ENCODE measurements around the gene TMC1.
"Not testable (repeated sequence)": the region's sequence is repeated elsewhere in the genome, so short reads cannot be mapped to it uniquely, and the experiment has no call there.

TMC1 gene

DNA sequence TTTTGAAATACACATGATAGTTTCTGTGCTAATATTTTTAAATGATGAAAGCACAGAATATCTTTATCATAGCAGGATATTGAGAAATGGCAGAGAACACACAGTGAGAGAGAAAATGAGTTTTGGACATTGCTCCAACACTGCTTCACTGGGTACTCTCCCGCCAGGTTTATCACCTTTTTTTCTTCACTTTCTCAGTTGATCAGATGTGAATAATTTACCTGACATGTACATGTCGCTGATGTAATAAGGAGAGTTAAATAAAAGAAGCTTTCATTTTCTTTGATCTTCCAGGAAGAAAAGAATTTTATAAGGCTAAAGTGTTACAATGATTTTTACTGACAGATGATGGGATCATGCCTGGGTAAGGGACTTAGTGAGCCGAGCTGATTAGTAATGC lies 297.0 kb downstream of the TMC1 start:
- no peak for DNase-seq (ENCODE audit: low read depth)

DNA sequence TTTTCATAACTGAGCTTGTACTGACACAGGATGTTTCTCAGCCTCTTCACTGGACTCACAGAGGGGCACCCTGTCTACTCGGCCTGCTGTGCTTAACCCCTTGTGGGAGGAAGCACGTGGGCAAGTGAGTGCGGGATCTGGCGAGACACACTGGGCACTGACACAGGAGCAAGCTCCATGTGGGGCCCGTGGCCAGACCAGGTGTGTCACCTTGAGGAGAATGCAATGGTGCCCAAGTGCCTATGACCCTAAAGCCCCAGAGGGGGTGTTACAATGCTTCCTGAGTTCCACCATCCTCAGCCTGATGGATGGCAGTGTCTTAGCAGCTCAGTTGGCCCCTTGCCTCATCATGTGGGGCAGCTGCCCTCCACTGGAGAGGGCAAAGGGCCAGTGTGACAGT lies 302.6 kb downstream of the TMC1 start:
- DNase-seq (ENCODE audit: low read depth), result no peak

DNA sequence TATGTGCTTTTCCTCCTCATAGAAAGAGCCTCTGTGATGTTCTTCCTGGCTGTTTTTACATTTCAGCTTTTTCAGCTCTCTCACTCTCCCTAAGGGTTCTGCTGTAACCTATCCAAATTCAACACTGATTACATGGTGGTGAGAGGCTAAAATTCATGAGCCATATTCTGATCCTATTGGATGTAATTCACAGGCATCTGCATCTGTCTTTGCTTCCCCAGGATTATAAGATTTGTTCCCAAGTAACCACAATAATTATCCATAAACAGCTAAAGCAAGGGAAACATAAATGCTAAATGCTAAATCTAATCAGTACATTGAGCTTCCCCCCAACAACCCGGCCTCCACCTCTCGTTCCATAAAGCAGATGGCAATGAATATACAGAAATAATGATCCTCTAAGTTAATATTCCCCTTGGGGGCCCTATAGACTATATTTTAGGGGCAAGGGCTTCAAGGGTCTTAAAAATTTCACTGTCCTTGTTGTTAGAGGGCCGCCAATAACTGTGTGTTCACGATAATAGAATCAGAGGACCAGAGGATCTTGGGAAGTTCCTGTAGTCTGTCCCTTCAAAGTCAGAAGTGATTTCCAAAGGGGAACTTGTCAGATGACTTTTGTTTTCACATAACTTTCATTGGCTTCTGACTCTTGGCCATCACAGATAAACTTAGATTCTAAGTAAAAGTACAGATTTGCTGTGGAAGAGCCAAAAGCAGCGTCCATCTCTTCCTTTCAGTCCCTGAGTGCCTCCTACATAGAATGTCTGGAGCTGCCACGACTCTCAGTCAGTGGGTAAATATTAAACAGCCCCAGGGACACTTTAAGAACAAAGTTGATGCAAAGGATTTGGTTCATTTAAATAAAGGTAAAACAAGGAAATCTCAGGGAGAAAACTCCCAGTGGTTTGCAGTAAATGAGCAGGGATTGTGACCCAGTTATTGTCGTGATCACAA lies 305.9 kb downstream of the TMC1 start:
- DNase-seq (ENCODE audit: low read depth), result no peak

DNA sequence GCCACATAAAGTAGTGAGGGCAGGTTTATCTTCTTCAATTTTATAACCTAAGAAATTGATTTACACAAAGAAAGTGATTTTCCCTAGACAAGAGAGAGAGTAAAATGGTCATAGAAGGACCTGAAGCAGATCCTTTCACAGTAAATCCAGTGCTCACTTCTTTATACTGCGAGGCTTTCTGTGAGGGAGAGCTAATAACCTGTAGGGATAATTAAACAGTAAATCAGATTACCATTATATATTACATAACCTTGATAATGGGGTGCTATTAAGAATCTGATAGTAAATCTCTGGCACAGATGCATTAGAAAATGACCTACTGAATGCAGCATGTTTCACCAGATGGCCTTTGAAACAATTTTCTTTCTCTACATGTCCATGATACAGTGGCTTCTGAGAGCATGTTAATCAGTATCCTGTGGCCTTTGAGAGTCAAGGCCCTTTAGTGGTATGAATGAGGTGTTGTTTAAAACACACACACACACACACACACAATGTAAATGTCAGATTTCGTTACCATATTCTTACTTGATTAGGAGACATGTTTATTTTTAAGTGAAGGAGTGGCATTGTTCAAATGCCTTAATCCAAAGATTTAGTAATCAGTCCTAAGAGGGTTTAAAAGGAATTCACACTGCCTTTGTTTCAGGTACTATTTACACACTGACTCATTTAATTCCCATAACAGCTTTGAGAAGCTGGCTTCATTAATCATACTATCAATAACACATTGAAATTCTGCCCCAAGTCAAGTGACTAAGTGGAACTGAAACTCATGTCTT lies 306.7 kb downstream of the TMC1 start:
- peak; percentile 15 for DNase-seq (ENCODE audit: low read depth)

DNA sequence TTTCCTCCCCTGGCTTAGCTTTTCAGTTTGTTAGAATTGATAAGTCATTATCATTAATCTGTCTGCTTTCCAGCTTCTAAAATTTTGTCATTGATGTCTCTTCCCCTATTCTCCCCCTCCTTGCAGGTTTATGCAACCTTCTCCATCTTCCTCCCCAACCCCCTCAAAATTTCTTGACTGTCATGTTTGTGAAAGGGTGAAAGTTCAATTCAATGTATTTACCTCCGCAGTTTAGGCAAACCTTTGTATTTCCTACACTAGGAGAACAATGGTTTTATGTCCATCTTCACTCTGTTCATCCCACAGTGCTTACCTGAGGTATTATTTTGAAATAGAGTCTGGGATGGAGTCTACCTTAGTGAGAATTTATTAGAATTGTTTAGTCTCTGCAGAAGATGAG lies 313.6 kb downstream of the TMC1 start:
- DNase-seq (ENCODE audit: low read depth), result no peak

DNA sequence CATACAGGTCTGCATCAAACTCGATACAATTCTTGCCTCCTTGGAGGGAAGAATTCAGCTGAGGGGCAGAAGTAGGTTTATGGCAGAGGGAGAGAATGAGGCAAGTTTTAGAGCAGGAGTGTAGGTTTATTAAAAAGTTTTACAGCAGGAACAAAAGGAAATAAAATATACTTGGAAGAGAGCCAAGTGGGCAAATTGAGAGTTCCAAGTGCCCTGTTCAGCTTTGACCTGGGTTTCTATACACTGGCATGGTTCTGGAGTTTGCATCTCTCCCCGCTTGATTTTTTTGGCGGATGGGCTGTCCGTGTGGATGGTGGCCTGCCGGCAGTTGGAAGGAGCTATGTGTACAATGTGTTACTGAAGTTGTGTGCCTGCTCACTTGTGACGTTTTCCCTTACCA lies 315.4 kb downstream of the TMC1 start:
- no peak for DNase-seq (ENCODE audit: low read depth)

DNA sequence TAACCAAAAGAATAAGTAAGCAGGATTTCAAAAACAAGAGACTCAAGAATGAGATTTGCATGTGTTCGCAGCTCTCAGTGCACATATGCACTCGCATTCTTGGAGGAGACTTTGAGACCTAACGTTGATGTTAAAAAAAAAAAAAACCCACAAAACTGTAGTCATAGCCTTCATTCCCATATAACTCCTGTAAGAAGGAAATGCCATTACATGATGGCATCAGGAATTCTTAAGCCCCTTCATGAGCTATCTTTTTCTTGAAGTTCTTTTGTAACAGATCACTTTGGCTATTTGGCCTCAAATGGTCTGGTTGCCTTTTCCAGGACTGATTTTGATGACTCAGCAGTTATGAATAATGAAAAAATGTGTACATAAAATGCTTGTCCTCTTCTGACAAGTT lies 317.7 kb downstream of the TMC1 start:
- peak; percentile 49 for DNase-seq (ENCODE audit: low read depth)

DNA sequence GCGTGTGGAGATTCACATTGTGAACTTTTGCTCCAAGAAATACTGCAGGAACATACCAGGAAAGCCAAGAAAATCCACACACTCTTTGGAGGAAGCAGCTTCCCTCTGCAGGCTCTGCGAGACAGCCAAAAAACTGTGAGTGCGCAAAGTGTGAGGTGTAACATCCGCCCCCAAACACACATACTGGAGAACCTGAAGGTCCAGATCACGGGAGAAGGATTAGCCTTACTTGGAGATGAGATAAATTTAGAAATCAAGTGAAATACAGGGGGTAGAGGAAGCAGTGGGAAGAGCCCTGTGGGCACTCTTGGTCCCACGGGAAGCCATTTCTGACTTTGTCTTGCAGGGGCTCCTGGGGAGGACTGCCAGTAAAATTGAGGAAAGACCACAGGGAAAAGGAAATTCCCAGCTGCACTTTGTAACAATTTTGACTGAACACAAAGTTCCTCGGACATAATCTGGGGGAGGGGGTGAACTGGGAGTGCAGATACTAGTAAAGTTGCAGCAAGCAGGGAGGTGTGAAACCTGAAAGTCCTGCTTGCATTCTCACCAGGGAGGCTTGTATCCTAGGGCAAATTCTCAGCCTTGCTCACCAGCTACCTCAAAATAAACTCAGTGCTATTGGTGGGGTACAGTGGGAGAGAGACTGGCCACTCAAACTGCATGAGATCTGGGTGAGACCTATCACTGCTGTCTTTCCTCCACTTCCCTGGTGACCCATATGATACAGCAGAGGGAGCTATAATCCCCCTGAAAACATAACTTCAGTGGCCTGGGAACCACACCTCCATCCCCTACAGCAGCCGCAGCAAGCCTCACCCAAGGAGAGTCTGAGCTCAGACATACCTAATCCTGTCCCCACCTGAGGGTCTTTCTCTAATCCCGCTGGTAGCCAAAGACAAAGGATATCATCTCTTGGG lies 322.4 kb downstream of the TMC1 start:
- DNase-seq (ENCODE audit: low read depth), result no peak

DNA sequence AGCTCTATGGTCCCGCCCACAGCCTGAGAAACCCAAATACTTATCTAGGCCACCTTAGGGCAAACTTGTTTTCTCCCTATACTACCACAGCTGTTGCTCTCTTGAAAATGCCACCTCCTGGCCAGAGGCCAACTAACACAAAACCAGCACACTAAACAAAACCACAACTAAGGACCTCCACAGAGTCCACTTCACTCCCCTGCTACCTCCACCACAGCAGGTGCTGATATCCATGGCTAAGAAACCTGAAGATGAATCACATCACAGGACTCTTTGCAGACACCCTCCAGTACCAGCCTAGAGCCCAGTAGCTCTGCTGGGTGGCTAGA lies 323.0 kb downstream of the TMC1 start:
- no peak for DNase-seq (ENCODE audit: low read depth)

DNA sequence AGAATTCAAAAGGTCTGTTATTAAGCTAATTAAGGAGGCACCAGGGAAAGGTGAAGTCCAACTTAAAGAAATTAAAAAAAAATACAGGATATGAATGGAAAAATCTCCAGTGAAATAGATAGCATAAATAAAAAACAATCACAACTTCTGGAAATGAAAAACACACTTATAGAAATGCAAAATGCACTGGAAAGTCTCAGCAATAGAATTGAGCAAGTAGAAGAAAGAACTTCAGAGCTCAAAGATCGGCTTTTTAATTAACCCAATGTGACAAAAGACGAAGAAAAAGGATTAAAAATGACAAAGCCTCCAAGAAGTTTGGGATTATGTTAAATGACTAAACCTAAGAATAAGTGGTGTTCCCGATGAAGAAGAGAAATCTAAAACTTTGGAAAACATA lies 323.6 kb downstream of the TMC1 start:
- not testable (repeated sequence) for DNase-seq (ENCODE audit: low read depth)

DNA sequence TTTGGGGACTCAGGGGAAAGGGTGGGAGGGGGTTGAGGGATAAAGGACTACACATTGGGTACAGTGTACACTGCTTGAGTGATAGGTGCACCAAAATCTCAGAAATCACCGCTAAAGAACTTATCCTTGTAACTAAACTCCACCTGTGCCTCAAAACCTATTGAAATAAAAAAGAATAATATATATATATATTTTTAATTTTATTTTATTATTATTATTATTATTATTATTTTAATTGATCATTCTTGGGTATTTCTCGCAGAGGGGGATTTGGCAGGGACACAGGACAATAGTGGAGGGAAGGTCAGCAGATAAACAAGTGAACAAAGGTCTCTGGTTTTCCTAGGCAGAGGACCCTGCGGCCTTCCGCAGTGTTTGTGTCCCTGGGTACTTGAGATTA lies 328.8 kb downstream of the TMC1 start:
- not testable (repeated sequence) for DNase-seq (ENCODE audit: low read depth)

DNA sequence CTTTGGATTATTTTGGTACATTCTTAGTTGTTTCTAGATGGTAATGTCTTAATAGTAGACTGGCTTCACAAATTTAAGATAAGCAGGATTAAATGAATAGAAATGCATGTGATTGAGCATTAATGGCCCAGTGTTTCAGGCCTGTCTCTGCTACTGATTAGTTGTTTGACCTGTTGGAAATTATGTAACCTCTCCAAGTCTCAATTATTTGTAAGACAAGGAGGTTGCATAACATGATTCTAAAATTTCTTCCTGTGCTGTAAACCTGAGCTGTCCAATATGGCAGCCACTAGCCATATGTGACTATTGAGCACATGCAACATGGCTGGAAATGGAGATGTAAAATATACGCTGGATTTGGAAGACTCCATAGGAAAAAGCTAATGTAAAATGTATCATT lies 333.9 kb downstream of the TMC1 start:
- no peak for DNase-seq (ENCODE audit: low read depth)

DNA sequence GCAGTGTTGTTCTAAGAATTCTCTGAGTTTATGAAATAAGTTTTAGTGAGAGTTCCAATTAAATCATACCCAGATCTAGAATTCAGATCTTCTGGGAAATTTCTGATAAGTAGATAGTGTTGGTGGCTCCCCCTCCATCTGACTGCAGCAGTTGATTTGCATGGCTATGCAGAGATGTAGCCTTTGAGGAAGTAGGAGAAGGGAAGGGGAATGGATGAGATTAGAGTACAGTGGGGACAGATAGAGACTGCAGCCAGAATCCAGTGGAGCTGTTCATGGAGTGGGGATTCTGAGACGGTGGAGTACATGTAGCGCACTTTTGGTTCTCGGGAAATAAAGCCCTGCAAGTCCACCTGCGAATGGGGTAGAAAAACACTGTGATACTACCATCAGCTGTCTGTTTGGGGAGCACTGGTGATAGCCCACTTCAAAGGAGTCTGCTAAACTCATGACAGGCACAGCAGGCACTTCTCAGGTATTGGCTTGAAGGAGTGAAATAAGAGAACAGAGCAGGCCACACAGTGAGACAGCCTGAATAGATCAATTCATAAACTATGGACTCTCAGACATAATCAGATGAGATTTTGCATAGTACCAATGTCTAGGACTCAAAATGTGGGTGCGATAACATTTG lies 334.6 kb downstream of the TMC1 start:
- DNase-seq (ENCODE audit: low read depth), result no peak

DNA sequence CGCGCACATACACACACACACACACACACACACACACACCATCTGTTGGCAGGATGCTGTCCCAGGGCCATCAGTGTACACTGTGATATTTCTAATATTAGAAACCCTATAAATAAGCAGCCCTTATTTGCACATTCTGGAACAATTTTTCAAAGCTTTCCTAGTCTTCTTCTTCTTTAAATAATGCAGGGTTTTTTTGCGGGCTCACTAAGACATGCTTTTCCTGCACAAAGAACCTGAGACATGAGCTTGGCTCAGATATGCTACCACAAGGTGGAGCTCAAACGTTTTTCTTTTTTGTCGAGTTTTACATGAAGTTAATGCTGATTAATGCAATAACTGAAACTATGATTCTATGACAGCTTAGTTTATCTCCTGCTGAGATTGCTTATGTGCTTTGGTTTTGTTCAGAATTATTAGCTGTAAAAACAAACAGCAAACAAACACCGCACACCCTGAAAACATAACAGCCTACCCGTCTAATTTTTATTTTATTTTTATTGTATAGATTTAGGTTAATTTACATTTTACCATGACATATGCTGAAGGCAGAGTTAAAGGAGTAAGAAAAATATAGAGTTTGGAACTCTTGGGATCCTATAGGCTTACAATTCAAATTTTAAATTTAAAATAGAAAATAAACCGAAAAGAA lies 335.7 kb downstream of the TMC1 start:
- peak; percentile 76 for DNase-seq (ENCODE audit: low read depth)

DNA sequence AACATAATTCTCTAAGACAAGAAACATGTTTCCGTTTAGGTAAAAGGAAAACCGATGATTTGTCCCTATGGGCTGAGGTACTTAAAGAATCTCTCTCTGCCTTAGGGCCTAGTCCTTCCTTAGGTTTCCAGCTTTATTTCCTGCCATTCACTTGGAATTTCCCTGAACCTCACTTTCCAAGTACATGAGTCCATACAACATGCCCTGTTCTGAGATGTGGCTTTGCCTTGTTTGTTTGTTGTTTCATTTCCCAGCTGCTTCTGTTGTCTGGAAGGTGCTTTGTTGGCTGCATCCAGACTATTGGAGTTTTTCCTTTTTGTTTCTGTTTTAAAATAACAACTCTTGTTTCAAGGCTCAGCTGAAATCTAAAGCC lies 336.2 kb downstream of the TMC1 start:
- no peak for DNase-seq (ENCODE audit: low read depth)

DNA sequence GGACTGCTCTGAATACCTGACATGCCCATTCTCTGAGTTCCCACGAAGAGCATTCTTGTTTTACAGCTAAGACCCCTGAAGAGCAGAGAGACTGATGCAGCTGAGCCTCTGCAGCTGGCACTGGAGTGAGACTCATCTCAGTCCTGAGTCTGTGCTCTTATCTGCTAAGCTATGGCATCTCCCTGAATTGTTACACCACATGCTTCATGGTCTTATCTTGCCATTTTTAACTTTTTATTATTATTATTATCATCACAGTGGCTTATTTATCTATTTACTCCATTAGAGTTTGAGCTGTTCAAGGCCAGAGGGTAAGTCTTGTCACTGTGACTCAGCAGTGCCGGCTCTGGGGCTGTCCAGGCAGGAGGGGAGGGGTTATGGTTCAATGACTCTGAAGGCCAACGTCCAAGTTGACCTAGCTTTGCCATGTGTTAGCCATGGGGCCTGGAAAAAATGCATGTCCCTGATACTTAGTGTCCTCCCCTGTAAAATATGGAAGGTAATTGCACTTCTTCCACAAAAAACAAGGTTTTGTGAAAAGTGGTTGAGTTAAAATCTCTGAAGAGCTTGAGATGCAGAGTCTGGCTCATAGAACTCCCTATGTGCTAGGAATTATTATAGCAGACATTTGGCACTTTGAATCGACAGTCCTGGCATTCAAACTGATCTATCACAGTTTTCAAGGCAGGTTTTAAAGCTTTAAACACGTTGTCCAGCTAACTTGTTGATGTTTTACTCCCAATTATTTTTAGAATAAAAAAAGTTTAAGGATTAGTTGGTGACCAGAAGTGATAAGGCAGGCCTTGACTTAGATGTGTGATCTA lies 336.9 kb downstream of the TMC1 start:
- peak; percentile 35 for DNase-seq (ENCODE audit: low read depth)

DNA sequence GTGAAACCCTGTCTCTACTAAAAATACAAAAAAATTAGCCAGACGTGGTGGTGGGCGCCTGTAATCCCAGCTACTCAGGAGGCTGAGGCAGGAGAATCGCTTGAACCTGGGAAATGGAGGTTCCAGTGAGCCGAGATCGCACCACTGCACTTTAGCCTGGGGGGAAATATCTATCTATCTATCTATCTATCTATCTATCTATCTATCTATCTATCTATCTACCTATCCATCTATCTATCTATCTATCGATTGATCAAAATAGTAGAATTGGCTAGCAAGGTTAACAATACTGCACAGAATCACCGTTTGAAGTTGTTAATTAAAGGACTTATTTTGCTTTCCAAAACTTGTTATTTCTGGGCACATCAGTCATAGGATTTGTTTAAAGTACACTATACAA lies 341.4 kb downstream of the TMC1 start:
- not testable (repeated sequence) for DNase-seq (ENCODE audit: low read depth)

DNA sequence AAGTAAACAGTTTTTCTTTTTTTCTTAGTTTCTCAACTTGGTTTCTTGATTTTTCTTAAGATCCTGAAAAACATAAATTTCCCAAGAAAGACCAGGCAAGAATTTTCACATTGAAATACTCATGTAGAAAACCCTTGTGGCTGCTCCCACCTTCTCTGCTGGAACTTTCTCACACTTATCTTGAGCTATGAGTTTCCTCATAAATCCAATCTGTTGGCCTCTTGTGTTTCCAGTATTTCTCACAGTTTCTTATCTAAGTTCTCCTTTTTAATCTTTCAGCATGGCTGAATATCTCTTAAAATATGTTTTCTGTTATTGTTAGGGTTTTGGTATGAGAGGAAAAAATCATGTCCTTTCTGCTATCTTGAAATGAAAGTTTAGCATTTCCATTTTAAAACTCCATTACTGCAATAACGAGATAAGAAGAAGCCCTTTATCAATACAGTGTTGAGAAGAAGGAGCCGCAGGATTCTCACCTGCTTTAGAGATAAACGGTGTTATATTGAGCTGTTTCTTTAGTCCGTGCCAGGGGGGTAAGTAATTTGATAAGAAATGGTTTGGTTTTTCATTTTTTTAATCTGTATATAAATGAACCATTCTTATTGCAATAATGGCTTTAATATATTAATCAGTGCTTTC lies 342.2 kb downstream of the TMC1 start:
- DNase-seq (ENCODE audit: low read depth), result no peak

DNA sequence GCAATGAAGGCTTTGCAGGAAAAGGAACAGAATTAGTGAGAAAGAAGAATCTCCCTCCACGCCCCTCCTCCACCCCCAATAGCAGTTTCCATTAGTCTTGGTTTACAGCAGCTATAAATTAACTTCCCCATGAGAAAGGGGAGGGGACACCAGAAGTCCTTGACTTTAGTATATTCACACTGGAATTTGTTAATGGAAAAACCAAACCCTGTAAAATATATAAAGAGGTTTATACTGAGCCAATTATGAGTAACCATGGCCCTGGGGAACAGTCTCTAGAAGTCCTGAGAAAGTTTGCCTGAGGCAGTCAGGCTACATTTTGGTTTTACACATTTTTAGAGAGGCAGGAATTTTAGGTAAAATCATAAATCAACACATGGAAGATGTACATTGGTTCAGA lies 342.9 kb downstream of the TMC1 start:
- DNase-seq (ENCODE audit: low read depth), result no peak

DNA sequence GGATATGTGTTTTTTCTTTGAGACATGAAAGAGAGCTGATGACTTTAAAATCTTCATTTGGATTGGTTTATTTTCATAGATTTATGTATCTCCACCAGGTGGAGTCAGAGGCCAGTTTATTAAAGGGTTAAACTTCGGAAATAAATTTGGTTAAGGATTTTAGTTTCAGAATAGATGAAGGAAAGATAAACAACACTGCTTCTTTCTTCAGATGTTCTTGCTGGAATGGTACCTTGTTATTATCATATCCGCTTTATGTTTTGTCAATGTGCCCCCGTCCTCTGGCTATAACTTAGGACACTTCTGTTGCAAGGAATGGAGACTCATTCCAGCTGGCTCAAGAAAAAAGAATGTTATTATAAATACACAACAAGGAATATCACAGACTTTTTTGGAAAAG lies 350.3 kb downstream of the TMC1 start:
- peak; percentile 22 for DNase-seq (ENCODE audit: low read depth)
